Amygdala (tissue), 56 donors: ENCODE data around the gene C22orf31.
"Not testable (repeated sequence)": the region's sequence is repeated elsewhere in the genome, so short reads cannot be mapped to it uniquely, and the experiment has no call there.

ENCODE experiments used
- DNase-seq, 56 donors: peaks; one replicate each; lab custom pipeline; 2025; lab: John Stamatoyannopoulos, UW

Gene C22orf31

DNA sequence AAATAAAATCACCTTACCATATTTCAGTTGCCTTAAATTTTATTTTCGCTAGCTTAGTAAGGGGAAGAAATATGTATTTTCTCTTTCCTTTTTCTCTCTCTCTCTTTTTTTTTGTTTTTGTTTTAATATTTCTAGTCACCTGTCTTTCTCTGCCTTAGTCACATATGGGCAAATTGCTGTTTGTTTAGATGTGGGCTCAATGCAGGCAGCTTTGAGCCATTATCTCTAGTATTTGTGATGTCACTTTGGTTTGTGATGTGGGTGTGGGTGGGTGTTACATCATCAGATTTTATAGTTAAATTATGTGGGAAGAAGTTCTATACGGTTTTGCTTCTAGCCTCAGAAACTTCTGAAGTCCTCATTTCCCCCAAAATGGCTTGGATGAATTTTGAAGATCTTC, at the start of gene C22orf31:
C22orf31 (minus strand) TSS at position 59 of the 400 bp plus-strand sequence; CDS start at position 20, 39 bp downstream.
- no peak for DNase-seq

DNA sequence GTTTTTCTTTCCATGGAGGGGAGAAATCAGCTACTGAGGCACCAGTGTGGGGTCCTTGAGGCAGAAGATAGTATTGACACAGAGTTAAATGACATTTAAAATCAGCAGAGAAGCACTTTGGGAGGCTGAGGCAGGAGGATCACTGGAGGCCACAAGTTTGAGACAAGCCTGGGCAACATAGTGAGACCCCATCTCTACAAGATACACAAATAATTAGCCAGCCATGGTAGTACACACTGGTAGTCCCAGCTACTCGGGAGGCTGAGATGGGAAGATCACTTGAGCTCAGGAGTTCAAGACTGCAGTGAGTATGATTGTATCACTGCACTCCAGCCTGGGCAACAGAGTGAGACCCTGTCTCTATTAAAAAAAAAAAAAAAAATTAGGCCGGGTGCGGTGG, 49.3 kb upstream of the C22orf31 start:
- DNase-seq: no peak

DNA sequence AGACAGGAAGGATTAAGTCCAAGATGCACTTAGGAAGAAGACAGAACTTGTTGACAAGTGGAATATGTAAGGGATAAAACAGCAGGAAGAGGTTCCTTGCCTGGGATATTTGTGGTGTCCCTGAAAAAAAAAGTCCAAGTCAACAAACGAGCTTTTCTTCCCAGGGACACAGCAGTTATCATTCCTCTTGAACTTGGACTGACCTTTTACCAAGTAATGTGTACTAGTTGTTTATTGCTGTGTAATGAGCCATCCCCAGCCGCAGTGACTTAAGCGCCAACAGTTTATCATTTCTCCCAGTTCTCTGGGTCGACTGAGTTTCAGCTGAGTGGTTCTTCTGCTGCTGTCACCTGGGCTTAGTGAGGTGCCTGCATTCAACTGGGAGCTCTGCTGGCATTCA, 48.2 kb upstream of the C22orf31 start:
- DNase-seq: no peak

DNA sequence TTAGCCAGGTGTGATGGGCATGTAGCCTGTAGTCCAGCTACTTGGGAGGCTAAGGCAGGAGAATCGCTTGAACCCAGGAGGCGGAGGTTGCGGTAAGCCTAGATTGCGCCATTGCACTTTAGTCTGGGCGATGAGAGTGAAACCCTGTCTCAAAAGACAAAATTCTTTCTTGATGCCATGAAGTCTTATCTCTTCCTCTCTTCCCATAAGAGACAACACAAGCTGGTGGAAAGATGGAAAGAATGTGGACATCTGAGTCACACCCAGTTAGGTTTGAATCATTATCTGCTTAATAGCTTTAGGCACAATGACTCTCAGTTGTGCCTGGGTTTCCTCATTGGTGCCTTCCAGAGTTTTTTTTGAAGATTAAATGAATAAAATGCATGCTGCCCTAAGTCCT, 46.5 kb upstream of the C22orf31 start:
- no peak for DNase-seq

DNA sequence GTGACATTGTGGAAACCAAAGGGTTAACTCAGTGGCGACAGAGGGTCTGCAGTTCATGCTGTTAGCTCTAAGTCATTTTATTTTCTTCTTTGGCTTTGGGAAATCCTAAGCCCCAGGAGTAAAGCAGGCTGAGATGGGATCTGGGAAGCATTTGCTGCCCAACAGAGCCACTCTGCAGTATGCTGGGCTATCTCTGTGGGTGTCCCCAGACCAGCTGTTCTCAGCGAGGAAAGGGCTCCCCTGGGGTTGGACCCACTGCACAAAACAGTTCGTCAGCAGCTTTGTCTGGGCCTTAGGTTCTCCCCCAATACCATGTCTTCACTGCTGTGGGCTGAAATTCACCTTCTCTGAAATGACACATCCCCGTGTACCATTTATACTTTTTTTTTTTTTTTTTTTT, 45.2 kb upstream of the C22orf31 start:
- no peak for DNase-seq

DNA sequence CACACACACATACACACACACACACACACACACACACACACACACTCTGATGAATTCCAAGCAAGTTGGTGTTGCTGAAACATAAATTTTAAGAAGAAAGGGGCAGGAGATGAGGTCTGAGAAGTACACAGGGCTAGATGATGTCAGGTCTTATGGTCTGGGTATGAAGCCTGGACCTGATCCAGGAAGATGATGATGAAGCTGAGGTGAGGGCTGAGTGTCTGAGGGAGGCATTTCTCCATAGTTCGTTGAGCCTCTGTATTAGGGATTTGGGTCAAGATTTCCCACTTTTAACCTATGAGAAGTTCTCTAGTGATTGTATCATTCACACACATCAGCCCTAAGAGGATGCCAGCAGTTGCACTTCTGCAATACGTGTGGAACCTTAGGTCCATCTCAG, 43.8 kb upstream of the C22orf31 start:
- DNase-seq: no peak

DNA sequence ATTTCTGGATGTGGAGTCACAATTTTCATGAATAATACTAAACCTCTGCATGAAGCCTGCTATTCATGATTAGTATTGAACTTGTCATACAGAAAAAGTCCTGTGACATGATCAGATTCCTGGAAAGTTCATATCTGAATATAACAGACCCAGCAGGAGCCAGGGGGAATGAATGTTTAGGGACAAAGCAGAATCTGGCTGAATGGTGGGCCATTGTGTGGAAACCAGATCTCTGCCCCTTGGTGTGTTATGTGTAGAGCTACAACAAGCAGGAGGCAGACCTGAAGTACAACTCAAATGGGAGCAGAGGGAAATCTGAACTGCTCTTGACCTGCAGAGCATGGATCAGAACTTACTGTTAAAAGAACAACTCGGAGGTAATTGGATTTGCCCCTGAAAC, 41.5 kb upstream of the C22orf31 start:
- no peak for DNase-seq

DNA sequence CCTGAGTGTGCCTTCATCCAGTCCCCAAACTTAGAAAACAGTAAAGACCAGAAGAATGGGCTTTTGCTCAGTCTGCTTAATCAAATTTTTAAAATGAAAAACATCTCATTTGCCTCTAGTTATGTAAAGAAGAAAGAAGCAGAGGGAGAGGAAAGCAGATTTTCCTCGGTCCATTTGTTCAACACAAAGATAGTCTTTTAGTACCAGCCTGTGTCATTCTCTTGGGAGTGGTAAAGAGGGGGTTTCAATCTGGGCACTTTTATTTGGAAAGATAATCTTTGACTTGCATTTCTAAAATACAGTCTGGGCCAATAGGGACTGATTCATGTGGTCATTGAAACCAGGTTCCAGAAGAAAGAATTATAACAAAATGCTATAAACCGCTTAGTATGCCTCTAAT, 40.7 kb upstream of the C22orf31 start:
- no peak for DNase-seq

DNA sequence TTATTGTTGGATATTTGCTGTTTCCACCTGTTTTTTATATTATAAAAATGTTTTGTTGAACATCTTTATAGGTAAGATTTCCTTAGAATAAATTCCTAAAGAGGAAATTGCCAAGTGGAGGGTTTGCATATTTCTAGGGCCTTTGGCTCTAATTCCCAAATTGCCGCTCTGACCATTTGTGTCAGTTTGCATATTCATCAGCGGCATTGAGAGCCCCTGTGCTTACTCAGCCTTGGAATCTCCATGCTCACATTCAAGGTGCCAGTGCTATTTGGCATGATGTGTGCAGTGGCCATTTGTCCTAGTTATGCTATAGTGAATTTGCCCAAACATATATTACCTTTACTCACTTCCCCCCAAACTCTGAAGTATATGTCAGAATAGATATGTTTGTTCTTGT, 36.7 kb upstream of the C22orf31 start:
- DNase-seq: no peak

DNA sequence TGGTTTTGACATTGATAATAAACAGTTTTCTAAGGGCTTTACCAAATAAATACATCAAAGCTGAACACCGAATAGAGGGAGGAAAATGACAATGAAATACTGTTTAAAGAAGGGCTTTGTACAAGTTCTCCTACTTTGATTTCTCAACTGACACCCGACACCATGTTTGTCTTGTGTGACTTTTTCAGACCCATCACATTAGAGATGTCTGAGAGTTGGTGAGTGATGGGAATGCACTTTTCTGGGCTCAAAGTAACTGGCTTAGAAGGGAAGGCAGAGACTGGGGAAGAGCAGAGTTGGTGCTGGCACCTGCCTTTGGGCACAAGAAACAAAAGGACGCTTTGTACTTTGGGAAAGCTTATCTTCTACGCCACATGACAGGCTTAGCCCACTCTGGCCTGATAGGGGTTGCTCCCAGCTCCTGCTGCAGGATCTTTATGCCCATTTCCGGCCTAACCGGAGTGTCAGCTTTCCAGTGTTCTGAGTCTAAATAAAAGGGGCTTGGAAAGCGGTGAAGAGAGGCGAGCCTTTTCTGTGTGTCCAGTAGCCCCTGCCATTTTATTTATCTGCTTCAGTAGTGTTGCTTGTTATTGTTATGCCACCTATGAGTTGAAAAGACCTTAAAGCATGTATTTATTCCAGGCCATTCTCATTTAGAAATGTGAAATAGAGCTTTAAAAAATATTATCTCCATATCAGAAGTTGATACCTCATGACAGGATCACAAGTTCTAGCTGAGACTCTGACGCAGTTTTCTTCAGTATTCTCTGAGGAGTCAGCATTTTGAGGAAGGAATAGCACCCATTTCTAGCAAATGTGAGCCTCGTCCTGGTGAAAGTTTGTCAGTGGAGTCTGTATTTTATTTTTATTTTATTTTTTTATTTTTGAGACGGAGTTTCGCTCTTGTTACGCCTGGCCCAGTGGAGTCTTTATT, 35.4 kb upstream of the C22orf31 start:
- peak in 7 of 56 donors; percentile 4 to 25 (median 10) for DNase-seq

DNA sequence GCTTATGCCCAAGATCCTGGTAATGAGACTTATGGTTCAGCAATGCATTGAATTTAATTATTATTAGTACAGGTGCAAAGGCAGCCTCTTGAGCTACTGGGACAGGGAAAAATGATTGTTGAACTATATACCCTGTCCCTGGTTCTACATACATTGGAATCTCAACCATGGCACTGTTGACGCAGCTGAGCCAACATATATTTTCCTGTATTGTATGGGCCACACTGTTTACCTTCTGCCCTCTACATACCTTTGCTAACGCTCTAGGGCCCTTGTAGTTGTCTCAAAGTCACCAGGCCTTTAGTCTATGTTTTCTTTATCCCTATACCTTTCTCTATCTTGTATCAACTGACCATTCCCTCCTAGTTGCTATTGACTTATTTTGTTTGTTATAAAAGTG, 33.8 kb upstream of the C22orf31 start:
- no peak for DNase-seq

DNA sequence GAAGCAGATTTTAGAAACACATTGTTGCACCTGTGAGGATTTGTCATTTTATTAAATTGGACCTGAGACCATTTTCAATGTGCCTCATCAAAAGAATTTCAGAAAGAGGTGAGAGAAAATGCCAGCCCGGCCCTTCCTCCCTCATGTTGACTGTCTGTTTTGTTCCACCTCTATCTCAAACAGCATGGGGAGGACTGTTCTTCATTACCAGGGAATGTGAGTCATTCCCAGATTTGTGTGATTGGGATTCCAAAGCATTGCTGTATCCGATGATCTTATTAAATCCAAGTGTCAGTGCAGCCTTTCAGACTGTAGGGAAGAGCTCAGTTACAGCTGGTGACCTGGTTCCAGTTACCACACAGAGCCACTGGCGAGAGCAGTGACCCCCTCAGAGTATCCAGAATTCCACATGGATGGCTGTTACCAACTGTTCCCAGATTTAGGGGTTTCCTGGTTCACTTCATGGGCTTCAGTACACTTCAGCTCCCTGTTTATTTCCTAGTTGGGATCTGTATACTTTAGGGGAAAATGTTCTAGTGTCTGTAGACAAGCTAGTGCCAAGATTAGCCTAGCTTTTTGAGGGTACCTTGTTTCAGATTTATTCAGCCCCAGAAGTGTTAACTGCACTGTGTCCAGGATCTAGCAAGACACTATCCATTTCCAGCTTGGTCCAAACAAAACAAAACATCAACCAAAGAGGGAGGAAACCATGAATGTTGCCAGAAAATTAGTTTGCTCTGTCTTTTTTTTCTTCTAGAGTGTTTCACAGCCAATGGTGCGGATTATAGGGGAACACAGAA, 32.1 kb upstream of the C22orf31 start:
- no peak for DNase-seq

DNA sequence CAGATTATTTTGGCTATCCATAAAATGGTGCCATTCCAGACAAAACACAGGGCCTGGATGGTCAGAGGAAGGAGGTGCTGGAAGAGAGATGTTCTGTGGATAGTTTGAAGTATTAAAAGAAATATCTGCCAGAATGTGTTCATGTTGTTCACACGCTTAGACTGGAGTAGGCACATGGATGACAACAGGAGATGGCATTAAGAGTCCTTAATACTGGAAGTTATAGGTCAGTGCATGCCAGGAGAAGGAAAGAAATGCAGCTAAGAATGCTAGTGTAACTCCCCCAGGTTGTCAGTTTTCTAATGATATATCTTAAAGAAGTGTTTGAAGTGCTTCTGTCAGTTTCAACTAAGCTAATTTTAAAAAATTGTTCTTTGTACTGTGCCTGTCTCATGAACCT, 31.4 kb upstream of the C22orf31 start:
- no peak for DNase-seq

DNA sequence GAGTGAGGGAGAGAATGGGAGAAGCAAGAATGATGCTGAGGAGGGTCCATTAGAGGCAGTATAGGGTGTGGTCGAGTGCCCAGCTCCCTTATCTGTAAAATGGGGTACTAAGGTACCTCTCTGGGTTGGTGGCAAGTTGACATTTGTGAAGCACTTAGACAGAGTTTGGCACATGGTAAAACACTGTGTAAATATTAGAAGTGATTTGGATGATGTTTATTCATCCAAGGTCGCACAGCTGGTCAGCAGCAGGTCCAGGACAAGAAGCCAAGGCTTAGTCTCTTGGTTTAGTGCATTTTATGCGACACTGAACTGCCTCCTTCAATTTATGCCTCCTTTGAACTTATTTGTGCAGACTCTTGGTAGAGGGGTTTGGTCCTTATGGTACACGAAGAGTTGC, 30.6 kb upstream of the C22orf31 start:
- no peak for DNase-seq

DNA sequence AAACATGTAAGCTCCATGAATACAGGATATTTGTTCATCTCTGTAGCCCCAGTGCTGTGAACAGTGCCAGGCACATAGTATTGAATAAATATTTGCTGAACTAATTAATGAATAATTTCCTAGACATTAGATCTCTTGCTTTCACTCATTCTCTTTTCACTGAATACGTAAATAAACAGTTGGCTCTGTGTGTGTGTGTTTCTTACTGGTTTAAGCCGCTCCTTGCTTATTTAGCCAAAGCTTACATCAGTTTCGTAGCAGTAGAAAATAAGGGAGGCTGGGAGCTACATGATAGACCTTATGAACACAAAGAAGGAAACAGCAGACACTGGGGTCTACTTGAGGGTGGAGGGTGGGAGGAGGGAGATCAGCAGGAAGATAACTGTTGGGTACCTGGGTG, 28.4 kb upstream of the C22orf31 start:
- no peak for DNase-seq

DNA sequence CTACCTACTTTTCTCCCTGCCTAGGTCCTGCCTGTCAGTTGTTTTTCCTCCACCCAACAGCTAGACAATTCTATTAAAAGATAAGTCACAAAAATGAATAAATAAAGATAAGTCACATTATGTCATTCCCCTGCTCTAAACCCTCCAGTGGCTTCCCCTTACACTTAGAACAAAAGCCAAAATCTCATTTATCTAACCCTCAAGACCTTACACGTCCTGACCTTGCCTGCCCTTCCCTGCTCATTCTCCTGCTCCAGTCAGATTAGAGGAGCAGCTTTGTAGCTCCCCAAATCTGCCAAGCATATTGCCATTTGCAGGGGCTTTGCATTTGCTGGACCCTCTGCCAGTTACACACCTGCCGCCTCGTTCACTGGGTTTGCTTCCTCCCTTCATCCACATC, 27.9 kb upstream of the C22orf31 start:
- no peak for DNase-seq

DNA sequence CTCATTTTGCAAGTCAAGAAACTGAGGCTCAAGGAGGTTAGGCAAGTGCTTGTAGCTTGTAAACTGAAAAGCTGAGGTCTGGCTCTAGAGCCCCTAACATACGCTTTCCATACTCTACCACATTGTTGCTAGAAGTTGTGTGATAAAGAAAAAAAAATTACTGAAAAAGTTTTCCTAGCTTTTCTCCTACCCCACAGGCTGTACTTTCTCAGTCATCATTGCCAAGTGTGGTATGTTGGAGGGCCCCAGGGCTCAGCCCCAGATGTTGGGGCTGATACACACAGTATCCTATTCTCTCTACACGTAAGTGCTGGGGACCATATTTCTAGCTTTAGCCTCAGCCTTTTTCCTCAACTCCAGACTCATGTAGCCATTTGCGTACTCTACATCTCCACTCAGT, 27.2 kb upstream of the C22orf31 start:
- no peak for DNase-seq

DNA sequence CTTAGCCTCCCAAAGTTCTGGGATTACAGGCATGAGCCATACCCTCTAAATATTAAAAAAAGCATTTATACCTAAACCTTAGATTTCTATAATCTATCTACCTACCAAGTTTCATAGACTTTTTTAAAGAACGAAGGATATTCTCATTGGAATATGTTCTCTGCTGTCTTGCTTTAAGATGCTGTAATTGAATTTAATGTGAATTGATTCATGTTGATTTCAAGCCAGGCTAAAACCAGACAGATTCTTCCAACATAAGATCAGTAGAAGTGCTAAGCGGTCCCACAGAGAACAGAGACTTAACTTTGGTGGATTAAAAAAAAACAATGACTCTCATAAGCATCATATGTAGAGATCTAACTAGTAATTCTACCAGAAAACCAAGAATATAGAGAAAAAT, 25.4 kb upstream of the C22orf31 start:
- DNase-seq: no peak

DNA sequence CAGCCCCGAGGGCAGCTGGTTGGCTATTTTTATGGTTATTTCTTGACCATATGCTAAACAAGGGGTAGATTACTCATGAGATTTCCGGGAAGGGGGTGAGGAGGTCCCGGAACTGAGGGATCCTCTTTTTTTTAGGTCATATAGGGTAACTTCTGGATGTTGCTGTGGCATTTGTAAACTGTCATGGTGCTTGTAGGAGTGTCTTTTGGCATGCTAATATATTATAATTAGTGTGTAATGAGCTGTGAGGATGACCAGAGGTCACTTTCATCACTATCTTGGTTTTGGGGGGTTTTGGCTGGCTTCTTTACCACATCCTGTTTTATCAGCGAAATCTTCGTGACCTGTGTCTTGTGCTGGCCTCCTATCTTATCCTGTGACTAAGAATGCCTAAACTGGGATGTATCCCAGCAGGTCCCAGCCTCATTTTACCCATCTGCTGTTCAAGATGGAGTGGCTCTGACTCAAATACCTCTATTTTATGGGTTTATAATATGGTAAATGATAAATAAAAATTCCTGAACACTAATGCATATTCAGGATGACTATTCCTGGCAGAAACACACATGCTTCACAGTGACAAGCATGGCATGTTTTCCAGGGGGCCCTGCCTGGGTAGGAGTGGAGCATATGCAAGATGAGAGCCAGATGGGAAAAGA, 22.4 kb upstream of the C22orf31 start:
- DNase-seq: no peak

DNA sequence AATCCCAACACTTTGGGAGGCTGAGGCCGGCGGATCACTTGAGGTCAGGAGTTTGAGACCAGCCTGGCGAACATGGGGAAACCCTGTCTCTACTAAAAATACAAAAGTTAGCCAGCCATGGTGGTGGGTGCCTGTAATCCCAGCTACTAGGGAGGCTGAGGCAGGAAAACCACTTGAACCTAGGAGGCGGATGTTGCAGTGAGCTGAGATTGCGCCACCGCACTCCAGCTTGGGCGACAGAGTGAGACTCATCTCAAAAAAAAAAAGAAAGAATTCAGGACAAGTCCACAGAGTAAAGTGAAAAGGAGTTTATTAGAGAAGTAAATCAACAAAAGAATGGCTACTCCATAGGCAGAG, 21.9 kb upstream of the C22orf31 start:
- DNase-seq: not testable (repeated sequence)

DNA sequence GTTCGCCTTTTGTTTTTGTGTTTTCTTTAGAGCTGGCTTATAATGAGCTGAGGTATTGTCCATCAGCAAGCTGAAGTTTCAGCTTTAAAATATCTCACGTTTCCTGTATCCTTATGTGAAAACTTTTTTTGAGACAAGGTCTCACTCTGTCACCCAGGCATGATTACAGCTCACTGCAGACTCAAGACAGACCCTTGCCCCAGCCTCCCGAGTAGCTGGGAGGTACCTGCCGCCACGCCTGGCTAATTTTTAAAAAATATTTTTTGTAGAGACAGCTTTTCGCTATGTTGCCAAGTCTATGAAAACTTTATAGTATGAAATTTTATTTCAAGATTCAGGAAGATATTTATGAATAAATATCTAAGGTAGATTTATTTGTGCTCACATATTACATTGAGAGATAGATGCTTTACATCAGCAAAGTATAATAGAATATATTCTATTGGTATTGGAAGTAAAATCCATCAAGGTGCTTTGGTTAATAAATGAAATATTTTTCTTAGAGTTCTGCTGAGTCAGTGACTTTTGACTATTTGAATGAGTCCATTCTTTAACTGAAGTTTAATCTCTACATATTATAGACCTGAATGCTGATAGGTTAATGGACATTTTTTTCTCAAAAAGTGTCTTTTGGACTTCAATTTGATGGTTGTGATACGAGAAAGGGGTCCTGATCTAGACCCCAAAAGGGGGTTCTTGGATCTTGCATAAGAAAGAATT, 21.4 kb upstream of the C22orf31 start:
- DNase-seq: no peak
